Cardiac fibroblast (primary cell): ENCODE data around the gene HEXA.

Experiments used
- DNase-seq, 2 donors: peaks; one replicate each; pipeline versions ENCODE4 v3.0.0 to v3.0.0-alpha.2; 2010; ENCODE audit warnings: low read depth in 2 of 2
- H3K4me3 ChIP-seq, 2 donors: replicated peaks in 1 of 2; 1 replicate in 1 of 2; 2 replicates in 1 of 2; pipeline ENCODE4 v1.5.1; 2011; ENCODE audit warnings: low read depth in 2 of 2, low read length in 2 of 2, mild to moderate bottlenecking in 2 of 2, moderate library complexity in 1 of 2
- TF ChIP-seq, protein P1 (sequence below): IDR thresholded peaks from one replicate; pipeline ENCODE4 v1.5.1; 2011; ENCODE audit warnings: low read depth, mild to moderate bottlenecking, low read length, inconsistent platforms

The HEXA gene

DNA sequence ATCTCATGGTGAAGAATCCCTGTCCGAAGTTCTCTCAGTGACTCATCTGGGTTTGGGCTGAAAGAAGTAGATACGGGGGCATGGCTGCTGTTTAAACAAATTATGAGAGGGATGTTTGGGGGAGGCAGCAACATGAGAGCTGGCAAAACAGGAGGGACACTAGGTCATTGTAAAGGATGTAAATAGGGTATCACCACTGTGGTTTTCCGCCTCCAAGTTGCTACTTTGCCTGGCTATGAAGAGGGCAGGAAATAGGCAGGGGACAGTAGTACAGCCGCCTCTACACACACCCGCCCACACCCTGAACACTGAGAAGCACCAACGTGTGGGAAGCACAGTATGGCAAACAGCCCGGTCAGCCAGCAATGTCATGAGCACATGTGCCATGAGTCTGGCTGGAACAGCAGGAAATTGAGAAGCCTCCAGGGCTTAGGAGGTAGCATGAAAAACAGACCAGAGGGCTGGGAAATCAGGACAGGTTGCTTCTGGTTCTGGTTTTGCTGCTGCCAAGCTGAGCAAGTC lies 17.1 kb downstream of the HEXA start:
- DNase-seq = peak; percentile 70 to 84

DNA sequence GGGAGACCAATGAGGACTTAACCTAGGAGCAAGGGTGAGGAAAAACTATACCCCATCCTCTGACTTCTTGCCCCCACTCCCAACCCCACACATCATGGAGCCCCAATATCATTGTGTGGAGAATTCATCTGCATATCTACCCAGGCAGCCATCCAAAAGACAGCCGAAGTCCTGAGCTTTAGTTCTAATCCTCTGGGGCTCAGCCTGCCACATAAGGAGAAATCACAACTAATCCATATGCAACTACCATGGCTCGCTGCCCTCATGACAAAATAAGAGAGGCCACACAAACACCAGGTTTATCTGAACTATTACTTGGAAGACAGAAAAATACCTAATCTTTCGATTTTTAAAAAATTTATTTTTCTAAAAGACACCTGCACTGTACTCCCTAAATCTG lies 17.7 kb downstream of the HEXA start:
- TF ChIP-seq, protein P1, sequence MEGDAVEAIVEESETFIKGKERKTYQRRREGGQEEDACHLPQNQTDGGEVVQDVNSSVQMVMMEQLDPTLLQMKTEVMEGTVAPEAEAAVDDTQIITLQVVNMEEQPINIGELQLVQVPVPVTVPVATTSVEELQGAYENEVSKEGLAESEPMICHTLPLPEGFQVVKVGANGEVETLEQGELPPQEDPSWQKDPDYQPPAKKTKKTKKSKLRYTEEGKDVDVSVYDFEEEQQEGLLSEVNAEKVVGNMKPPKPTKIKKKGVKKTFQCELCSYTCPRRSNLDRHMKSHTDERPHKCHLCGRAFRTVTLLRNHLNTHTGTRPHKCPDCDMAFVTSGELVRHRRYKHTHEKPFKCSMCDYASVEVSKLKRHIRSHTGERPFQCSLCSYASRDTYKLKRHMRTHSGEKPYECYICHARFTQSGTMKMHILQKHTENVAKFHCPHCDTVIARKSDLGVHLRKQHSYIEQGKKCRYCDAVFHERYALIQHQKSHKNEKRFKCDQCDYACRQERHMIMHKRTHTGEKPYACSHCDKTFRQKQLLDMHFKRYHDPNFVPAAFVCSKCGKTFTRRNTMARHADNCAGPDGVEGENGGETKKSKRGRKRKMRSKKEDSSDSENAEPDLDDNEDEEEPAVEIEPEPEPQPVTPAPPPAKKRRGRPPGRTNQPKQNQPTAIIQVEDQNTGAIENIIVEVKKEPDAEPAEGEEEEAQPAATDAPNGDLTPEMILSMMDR = no peak
- no peak overlapping the region for H3K4me3 ChIP-seq
- no peak for DNase-seq

More for the DNA sequence above, 17.1 kb downstream of the HEXA start:
- H3K4me3 ChIP-seq = no peak overlapping the region
- TF ChIP-seq, protein P1 = no peak

DNA sequence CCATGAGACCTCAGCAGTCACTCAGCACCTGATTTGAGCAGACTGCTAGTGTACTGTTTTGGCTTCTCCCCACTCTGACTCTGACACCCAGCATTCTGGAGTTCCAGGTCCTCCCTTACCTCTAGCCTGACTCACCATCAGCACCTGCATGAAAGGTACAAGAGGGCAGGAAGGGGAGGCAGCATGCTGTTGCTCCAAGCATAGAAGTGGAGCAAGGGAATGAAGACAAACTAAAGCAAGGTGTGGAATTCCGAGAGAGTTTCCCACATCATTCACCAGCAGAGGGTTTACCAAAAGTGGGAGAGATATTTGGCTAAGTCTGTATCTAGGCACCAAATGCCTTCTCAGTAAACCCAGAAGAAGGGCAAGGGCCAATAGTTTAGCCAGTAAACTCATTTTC lies 21.3 kb downstream of the HEXA start:
- no peak for DNase-seq
- no peak overlapping the region for H3K4me3 ChIP-seq
- TF ChIP-seq, protein P1 = no peak

DNA sequence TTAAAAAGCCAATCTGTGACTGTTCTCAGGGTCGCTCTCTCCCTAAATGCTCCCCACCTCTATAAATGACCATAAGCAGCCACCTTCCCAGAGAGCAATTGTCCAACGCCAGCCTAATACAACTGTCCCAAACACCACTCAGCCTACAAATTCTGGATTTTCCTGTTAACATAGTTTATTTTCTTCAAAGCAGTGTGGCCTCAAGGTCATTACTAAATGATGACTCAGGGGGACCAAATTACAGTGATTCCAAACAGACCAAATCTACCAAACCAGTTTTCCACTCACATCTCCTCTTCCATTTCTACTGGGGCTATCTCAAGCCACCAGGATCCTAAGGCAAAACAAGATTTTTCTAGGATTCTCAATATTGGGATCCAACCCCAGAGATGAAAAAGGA lies 22.5 kb downstream of the HEXA start:
- DNase-seq = no peak
- TF ChIP-seq, protein P1 = no peak
- no peak overlapping the region for H3K4me3 ChIP-seq

DNA sequence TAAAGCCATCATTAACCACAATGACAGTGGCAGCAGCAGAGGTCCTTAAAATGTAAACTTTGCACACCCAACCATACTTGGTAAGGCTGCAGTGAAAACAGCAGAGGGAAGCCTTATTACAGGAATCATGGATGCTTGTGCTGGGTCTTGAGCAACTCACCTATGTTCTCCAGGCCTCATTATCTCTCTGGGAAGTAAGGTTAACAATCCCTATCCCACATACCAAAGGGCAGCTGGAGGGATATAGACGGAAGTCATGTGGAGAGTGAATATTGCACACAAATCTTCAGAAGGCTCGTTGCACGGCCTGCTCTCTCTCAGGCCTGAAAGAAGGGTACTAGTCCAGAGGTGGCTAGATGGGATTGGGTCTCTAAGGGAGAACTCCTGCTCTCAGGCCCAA lies 30.0 kb downstream of the HEXA start:
- DNase-seq = no peak
- no peak overlapping the region for H3K4me3 ChIP-seq
- TF ChIP-seq, protein P1 = no peak

DNA sequence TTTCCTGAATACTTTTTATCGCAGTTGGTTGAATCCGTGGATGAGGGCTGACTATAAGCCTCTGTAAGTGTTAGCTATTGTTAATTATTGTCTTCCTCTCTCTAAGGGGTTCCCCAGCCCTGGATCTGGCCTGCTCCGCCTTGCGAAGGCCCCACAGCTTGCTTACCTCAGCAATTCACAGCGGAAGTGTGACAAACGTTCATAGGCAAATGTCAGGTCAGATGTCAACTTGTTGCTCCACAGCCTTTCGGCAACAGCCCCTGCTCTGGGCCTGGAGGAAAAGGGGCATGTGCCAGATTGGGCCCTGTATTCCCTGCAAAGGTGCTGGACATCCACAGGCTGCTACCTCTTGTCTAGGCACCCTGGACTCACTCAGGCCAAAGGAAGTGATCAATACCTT lies 30.5 kb downstream of the HEXA start:
- DNase-seq = no peak
- TF ChIP-seq, protein P1 = no peak
- no peak overlapping the region for H3K4me3 ChIP-seq

DNA sequence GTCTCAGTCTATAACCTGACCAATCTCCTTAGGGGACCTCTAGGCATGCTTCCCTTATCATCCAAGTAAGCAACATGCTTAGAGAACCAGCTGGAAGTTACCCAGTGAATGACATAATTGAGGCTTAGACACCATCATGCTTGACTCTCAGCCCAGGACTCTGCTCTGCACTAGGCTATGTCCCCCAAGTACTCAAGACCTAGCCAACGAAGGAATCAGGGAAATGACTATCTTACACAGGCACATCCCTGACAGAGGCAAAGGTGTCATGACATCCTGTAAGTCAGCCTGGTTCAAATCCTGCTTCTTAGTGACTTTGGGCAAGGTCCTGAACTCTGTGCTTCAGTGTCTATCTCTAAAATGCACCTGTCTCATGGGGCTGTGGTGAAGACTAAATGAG lies 31.2 kb downstream of the HEXA start:
- no peak for DNase-seq

More for the DNA sequence above, 31.2 kb downstream of the HEXA start:
- no peak overlapping the region for H3K4me3 ChIP-seq
- TF ChIP-seq, protein P1 = no peak
